GM21717 (cell line): ENCODE data around the gene NXF3.
"Not testable (repeated sequence)": the region's sequence is repeated elsewhere in the genome, so short reads cannot be mapped to it uniquely, and the experiment has no call there.

Experiments used
- ATAC-seq: cut with Tn5 transposase; IDR thresholded peaks from one replicate; pipeline ENCODE4 v1.9.1; 2021; ENCODE audit warnings: mild to moderate bottlenecking, moderate library complexity; ENCODE audit not compliant: unreplicated experiment

Gene NXF3

GRCh38 chrX:103051260-103051789 is 41.6 kb downstream of the NXF3 start:
- ATAC-seq, result no peak

GRCh38 chrX:103033371-103033770 is 59.6 kb downstream of the NXF3 start:
- not testable (repeated sequence) for ATAC-seq
